ENCODE data around the gene PLET1.

GRCh38 chr11:112247201-112247600 lies 13.5 kb downstream of the PLET1 start:
- no peak for TF ChIP-seq CTCF (IDR thresholded peaks at IDR 0.05)
- TF ChIP-seq POLR2A (IDR thresholded peaks at IDR 0.05) = no peak
- TF ChIP-seq EP300 (IDR thresholded peaks at IDR 0.05) = no peak

Data from tibial nerve (tissue), 4 donors.